Measurements from ENCODE around the gene PALM3.

The PALM3 gene, protein sequence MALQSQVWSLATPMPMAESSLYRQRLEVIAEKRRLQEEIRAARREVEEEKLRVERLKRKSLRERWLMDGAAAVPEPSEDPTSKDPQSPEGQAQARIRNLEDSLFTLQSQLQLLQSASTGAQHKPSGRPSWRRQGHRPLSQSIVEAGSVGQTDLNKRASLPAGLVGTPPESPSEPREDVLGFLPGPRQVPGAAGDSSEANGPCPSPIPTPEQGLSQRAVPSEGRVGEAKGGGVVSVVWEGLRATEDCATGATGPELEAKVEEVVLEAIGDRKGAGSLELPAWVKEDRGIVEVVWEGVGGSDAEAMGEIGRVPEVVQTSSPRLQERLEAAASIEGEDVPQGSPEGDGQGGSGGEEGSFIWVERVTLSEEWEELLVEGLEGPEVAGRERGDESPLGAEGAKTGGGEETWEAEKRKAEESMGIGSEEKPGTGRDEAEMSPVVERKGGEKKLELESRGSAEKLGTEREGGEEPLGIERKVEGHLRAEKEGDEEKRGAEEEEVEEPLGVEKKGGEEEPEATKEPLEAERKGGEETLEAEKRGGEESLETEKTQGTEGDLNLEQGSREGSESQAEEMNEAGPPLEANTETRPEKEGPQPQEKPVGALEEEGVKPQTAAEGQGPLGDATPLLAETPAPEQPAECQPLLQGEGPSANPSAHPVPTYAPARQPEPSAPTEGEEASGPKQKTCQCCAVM

DNA sequence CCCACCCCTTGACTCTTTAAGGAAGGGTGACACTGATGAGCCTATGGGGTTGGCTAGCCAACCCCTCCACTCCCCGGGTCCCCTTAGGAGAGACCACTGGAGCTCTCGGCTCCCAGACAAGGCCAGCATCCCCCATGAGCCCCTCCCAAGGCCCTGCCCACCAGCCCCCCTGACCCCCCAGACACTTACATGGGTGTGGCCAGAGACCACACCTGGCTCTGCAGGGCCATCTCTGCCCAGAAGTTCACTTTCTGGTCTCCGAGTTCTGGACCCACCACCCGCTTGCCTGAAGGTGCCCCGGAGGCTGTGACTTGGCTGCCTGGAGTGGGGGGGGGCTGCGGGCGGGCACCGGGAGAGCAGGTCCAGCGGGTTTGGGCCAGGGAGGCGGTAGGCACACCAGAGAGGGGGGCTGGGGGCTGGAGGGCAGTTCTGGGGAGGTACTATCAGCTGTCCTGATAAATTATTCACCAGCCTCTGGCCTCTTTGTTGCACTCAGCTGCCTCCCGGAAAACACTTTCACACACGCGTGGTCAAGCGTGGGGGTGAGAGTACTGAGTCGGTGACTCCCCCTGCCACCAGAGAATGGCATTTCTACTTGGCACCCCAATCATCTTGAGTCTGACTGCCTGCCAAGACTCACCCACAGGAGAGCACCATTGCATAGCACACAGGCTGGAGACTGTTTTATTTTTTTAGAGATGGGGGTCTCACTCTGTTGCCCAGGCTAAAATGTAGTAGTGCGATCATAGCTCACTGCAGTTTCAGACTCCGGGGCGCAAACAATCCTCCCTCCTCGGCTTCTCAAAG, at the start of gene PALM3:
Gene PALM3, minus strand, starts transcription at position 326 of the 807 bp plus-strand sequence. Its CDS starts 96 bp downstream, at position 230.
- DNase-seq = no peak

DNA sequence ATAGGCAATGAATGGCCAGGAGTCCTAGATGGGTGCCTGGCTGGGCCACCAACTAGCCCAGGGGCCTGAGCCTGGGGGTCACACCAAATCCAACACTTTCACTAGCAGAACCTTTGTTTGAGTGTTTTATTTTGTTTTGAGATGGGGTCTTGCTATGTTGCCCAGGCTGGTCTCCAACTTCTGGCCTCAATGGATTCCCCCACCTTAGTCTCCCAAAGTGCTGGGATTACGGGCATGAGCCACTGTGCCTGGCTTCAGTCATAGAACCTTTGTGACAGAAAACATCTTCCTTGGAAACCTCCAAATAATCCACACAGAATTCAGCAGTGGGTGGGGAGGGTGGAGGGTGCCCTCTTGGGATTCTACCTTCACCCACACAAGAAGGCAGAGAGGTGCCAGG, 49.6 kb upstream of the PALM3 start:
- no peak for DNase-seq

DNA sequence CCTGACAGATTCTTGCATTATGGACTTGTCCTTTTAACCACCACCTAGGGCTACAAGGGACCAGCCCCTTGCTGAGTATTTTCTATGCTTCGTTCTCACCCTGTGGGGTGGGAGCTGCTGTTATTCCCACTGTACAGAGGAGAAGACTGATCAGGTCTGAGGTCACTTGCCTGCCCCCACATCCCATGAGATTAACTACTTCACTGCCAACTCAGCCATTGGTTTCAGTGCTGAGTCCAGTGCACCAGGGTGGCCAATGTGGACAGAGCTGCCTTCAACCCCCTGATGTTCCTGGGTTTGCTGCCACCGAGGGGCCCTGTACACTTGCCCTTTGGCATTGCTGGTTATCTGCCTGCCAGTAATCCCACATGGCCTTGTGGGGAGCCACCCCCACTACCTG, 48.8 kb upstream of the PALM3 start:
- DNase-seq = no peak

DNA sequence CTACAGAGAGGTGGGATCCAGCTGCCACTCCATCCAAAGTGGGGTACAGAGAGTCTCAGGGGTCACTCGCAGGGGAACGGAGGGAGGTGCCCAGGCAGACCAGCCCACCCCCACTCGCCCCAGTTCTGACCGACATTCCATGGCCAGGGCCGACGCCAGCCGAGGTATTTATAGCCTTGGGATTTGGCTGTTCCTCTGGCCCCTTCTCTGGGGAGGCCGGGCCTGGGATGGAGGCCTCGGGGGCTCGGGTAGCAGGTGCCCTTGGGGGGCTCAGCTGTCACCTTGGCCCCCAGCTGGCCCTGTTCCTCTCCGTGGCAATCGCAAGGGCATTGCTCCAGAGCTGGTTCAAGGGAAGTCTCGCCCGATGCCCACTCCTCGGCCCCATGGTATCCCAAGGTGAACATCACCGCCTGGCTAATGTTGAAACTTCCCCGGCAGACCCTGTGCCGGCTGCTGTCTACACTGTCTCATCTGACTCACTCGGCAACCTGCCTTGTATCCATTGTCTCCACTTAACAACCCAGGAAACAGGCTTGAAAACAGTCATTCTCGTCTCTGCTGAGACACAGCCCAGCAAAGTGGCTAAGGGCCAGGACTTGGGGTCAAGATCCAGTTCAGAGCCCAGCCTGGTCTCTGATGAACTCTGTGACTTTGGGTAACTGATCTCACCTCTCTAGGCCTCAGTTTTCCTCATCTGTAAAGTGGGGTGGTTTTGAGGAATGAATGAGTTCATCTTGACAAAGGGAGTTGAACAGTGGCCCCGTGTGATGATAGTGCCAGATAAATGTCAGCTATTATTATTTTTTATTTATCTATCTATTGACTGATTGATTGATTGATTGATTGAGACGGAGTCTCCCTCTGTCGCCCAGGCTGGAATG, 45.9 kb upstream of the PALM3 start:
- no peak for DNase-seq

DNA sequence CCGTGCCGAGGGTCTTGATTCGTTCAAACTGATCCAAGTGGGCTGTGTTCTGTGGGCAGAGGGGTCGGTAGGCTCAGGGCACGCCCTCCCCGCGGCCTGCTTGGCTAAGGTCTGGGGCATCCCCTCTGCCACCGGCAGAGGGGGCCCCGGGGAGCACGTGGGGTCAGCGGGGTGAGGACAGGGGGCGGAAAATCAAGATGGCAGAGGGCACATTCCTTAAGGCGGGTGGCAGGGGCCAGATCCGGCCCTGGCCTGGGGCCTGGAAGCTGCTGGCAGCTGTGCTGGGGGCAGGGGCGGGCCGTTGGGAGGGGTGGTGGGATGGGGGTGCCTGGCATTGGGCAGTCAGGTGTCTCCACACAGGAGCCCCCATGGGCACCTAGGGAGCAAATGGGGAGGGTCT, 45.0 kb upstream of the PALM3 start:
- DNase-seq = no peak

DNA sequence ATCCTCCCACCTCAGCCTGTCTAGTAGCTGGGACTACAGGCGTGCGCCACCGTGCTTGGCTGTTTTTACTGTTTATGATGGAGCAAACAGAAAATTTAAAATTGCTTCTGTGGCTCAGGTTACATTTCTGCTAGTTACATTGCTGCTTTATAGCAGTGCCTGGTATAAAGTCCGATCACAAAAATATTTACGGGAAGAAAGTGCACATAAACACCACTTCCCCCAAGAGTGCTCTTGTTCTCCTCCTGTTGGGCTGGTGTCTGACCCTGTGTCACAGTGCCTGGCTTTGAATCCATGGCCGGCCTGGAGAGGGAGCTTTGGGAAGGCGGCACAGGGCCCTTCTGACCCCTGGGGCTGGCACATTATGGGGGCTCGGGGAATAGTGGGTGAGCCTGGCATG, 43.8 kb upstream of the PALM3 start:
- DNase-seq = no peak

DNA sequence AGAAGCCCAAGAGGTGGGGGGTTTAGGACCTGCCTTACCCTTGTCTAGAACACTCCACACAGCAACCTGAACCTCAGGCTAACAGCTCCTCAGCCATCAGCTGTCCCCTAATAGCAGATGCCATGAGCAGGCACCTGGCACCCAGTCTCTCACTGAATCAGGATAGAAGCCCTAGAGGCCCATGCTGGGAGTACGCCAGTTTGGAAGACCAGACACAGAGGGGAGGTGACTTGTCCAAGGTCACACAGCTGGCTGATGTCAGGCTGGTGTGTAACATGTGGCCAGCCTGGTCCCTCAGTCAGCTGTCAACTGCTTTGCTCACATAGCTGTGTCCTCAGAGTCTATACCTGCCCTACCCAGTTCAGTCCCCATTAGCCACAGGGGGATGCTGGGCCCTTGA, 41.4 kb upstream of the PALM3 start:
- no peak for DNase-seq

DNA sequence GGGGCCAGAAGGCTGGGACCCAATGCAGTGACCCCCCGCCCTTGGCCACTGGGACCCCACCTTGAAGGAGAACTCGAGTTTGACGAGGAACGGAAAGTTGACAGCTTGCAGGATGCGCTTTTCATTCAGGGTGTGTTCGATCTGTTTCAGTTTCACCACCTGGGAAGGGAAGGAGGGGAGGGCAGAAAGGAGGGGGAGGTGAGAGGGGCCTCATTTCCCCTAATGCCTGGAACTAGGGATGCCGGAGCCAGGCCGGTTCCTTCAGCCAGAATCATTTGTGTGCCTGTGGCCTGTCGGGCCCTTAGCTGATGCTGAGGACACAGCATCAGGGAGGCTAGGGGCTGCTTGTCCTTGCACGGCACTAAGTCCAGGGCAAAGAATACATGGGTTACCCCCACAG, 40.9 kb upstream of the PALM3 start:
- no peak for DNase-seq

DNA sequence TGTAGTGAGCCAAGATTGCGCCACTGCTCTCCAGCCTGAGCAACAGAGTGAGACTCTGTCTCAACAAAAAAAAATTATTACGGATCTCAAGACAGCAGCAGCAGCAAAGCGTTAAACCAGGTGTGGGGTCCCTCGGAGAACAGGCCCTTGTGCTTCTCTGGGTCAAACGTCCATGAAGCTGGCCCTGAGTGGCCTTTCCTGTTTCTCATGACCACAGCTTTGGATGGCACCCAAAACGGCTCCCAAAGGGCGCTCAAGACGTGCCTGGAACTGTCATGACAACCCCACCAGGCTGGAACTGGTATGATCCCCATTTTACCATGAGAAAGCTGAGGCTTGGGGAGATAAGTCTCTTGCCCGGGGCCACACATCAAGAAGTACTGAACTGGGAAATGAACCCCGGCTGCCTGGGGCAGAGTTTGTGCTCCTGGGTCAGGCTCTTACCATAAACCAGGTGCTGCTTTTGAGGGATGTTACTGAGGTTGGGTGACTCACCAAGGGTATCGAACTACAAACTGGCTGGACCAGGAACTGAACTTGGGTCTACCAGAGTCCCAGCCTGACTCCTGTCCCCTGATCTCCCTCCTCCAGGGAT, 40.3 kb upstream of the PALM3 start:
- DNase-seq = no peak

DNA sequence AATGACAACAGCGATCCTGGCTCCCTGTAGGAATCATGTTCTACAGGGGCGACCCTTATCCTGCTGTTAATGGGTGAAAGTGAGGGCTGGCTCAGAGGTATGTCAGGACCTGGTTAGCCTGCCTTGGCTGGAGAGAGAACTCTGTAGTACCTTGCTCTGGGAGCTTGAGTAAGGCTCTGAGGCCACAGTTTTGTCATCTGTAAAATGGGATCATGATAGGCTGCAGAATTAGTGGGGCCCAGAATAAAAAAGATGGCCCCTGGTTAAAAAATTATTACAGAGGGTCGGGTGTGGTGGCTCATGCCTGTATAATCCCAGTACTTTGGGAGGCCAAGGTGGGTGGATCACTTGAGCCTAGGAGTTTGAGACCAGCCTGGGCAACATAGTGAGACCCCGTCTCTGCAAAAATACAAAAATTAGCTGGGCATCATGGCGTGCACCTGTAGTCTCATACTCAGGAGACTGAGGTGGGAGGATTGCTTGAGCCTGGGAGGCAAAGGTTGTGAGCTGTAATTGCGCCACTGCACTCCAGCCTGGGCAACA, 39.2 kb upstream of the PALM3 start:
- no peak for DNase-seq

DNA sequence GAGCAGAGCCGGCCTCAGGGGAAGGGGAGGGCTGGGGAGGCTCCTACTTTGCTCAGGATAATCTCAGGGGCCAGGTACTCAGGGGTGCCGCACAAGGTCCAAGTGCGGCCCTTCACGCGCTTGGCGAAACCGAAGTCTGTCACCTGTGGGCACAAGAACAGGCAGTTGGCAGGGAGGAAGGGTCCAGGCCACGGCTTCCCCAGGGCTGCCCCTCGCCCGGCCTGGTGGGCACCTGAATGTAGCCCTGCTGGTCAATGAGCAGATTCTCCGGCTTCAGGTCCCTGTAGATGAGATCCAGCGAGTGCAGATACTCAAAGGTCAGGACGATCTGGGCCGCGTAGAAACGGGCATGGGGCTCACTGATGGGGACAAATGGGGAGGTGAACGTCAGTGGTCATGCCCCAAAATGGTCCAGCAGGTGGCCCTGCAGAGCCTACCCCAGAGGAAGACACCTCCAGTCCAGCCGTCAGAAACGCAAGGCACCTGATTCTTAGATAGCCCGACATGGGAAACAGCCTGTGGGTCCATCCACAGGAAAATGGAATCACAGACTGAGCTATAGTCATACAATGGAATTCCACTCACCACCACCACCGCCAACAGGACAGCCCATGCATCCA, 35.8 kb upstream of the PALM3 start:
- no peak for DNase-seq

DNA sequence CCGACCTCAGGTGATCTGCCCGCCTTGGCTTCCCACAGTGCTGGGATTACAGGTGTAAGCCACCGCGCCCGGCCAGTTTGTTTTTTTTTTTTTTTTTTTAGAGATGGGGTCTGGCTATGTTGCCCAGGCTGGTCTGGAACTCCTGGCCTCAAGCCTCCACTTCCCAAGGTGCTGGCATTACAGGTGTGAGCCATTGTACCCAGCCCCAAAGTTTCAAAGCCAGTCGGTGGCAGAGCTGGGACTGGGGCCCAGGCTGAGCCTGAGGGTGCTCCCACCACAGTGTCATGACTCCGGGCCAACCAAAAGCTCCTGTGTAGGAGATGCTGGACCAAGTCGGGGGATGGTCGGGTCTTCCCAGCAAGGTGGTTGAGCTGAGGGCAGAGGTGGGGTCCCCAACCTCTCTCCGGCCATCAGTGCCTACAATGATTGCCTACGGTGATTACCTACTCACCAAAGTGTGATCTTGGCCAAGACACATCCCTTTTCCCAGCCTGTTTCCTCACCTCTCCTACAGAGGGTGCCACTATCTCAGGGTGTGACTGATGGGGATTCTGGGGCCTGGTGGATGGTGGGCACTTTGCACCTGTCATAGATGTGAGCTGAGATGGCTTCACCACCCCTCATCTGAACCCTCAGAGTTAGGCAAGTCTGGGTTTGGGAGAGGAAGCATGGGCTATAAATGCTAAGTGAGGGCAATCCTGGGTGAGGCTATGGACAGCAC, 34.6 kb upstream of the PALM3 start:
- no peak for DNase-seq

DNA sequence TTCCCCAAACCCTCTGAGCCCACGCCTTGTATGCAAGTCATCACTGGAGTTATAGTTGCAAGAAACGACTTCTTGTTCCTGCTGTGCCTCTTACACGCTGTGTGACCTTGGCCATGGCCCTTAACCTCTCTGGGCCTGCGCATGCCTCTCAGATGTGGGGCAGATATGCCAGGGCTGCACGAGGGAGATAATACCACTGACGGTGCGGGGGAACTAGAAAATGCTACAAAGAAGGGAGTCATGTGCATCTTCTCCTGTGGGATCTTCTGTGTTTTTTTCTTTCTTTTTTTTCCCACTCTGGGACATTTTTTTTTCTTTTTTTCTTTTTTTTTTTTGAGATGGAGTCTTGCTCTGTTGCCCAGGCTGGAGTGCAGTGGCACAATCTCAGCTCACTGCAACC, 33.0 kb upstream of the PALM3 start:
- no peak for DNase-seq

DNA sequence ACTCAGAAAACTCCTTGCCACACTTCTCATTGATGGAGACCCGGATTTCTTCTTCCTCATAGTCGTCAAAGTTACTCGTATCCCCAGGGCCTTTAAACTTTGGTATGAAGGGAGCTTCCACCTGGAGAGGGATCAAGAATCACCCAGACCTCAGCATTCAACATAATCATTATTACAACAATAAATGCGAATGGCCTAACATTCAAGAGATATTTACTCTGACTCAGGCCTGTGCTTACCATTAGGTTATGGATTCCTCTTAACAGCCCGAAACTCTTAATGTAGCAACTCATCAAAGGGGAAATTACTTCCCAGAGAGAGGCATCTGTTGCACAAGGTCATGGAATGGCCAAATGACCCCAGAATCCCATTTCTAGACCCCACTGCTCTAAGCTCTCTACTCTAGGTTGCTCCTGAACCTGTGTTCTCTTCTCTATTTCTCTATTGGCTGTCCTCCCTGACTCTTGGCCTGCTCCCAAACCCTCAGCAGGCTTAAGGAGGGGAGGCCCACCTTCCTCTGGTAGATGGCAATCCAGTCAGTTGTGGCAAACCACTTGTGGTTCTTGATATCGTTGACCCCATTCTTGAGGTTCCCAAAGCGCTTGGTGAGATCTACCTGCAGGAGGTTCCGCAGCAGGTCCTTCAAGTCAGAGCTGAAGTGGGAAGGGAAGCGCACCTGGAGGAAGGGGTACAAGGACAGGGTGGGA, 31.4 kb upstream of the PALM3 start:
- DNase-seq = no peak

DNA sequence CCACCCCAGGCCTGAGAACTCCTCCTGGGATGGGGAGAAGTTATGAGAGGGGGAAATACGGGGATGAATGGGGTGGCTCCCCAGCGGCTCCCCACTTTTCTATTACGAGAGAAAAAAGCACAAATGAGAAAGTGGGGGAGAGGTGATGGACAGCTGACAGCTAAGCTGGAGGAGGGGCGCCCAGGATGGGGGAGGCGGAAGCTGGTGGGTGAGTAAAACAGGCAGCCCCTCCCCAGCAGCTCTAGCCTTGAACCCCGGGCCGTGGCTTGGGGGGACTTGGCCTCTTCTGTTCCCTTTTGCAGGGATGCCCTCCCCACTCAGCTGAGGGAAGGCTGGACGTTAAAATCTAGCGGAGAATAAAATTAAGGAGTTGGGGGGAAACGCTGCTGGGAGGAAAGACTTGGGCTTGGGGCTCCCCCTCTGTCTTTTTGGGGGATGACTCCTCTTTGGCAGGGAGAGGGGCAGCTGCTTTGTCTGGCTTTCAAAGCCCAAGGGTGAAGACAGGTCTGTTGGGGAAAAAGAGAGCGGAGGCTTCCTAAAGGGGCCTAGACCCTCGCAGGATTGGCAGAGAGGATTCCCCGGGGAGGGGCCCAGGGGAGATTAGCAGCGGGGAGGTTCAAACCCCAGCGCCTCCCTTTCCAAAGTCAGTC, 30.1 kb upstream of the PALM3 start:
- DNase-seq = peak; percentile 34

DNA sequence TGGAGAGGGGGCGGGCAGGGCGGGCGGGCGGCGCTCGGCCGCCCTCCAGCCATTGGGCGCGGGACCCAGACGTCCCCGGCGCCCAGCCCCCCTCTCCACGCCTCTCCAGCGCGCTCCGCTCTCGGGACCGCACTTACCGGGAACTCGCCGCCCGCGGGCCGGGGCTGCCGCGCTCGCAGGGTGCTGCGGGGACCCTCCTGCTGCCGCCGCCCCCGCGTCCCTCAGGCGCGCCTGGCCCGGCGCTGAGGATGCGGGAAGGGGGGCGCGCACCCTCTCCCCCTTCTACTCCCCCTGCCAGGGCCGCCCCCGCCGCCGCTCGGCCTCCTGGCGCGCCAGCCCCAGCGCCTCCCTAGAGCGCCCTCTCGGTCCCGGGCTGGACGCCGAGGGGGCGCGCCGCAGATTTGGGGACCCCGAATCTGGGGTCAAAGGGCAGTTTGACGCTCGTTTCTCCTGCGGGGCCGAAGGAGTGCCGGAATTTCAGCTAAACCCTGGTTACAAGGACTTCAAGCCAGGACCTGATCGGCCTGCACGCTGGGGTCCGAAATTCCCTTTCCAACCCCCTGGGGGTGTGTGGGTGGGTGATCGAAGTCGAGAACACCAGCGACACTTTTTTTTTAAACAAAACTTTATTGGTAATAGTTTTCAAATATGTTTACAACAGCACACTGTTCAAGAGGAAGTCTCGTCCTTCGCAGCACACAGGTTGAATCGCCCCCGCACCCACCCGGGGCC, 29.4 kb upstream of the PALM3 start:
- peak; percentile 52 for DNase-seq

DNA sequence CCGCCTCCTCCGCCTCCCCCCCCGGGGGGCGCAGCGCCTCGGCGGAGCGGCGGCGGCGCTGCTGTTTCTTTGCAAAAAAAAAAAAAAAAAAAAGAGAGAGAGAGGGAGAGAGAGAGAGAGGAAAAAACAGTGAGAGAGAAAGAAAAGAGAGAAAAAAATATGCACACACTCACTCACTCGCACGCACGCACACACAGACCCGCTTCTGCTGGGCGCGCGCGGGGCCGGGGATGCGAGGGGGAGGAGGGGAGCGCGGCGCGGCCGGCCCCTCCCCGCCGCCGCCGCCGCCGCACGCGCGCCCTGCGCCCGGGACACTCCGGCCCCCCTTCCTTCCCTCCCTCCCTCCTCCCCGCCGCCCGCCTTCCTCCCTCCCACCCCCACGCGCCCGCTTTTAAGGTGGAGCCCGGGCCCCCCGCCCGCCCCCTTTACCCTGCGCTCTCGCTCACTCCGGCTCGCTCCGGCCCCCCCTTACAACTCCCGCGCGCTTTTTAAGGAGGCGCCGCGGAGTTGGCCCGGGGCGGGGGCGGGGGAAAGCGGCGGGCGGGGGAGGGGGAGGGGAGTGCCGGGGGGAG, 28.7 kb upstream of the PALM3 start, which contains the start of gene SAMD1:
Gene SAMD1, minus strand, starts transcription at position 243 of the 572 bp plus-strand sequence.
- DNase-seq = peak; percentile 82
